SK-N-MC (cell line): Measurements from ENCODE around the gene FBXO36.

Experiments
- EZH2 ChIP-seq: fragments of 200-600 bp; sonication (generic); IDR thresholded peaks from one replicate; pipeline ENCODE4 v1.6.1; 2017; ENCODE audit warnings: antibody characterized with exemption
- FOXP2 ChIP-seq: optimal IDR thresholded peaks from 2 replicates; pipeline ENCODE3; 2011; ENCODE audit warnings: mild to moderate bottlenecking, moderate library complexity; ENCODE audit not compliant: insufficient read depth; ENCODE audit errors: extremely low read length, control extremely low read depth
- POLR2AphosphoS5 ChIP-seq: IDR thresholded peaks from 2 replicates; pipeline ENCODE4 v1.6.1; 2012; ENCODE audit warnings: mild to moderate bottlenecking, low read depth, low read length, borderline replicate concordance

GRCh38 chr2:229903037-229903436, 19.3 kb upstream of the FBXO36 start:
- TF ChIP-seq EZH2 = no peak
- TF ChIP-seq POLR2AphosphoS5 = no peak
- TF ChIP-seq FOXP2 = no peak
